K562 (cell line): ENCODE measurements around the gene SELENOW. TPM values are rescaled to one million over a fixed set of nuclear protein-coding genes. Genes with fewer than 3 reads are reported as not detected.
A peak's percentile ranks its signal among the peaks of the same experiment; 100 is the strongest.
"Not testable (repeated sequence)": the region's sequence is repeated elsewhere in the genome, so short reads cannot be mapped to it uniquely, and the experiment has no call there.

Source experiments
- ATAC-seq: fragments of 200-7000 bp; cut with Tn5 transposase; 3 replicates; pipeline ENCODE4 v1.9.1; 2020; ENCODE audit warnings: moderate library complexity
- BruUV-seq: library from RNA; stranded (reverse); fragments of 400-500 nt; replicated peaks from 2 replicates; lab custom pipeline; 2021; lab: Mats Ljungman, UMichigan
- CTCF ChIA-PET: fragments of 300-600 bp; formaldehyde crosslinking; extraction: SDS; loops from one replicate; lab custom pipeline; 2021; ENCODE audit warnings: low intra/inter-chr PET ratio; lab: Yijun Ruan, JAX
- POLR2A ChIA-PET: fragments of 300-600, 350-650 bp; sonication (Branson Sonifier 250); formaldehyde crosslinking; extraction: SDS; loops from one replicate; lab custom pipeline; 2021; ENCODE audit warnings: antibody characterized with exemption, inconsistent platforms; lab: Yijun Ruan, JAX
- DNase-seq, 4 experiments: peaks; one replicate each; pipeline versions ENCODE4 v3.0.0 to v3.0.0-alpha.2; 2011 to 2018; ENCODE audit warnings: low spot score in 3 of 4, mixed read lengths in 3 of 4; ENCODE audit errors: extremely low read depth in 1 of 4
- FAIRE-seq: peaks from 2 replicates; lab custom pipeline; 2011; peaks lifted over from hg19 to GRCh38; lab: Jason Lieb, UNC
- H2AFZ ChIP-seq: 2 replicates; pipeline ENCODE4 v1.6.0; 2011; ENCODE audit warnings: low read depth, low read length, control low read depth, inconsistent platforms
- H3K27ac ChIP-seq: fragments of 200-600 bp; 3 replicates; pipeline ENCODE4 v1.8.0; 2011; ENCODE audit warnings: low read depth, mild to moderate bottlenecking, control low read depth, inconsistent platforms, low read length, moderate library complexity, mixed read lengths; ENCODE audit errors: extremely low read depth
- H3K27me3 ChIP-seq, 2 experiments: fragments of 300-600 bp in 1 of 2; 2 replicates in 1 of 2; 3 replicates in 1 of 2; pipeline versions ENCODE4 v1.6.0 to v1.8.0; 2011; ENCODE audit warnings: inconsistent platforms in 2 of 2, low read length in 2 of 2, mild to moderate bottlenecking in 1 of 2, mixed read lengths in 1 of 2, moderate library complexity in 1 of 2; ENCODE audit not compliant: control insufficient read depth in 2 of 2, insufficient read depth in 2 of 2
- H3K36me3 ChIP-seq: fragments of 300-600 bp; 3 replicates; pipeline ENCODE4 v1.8.0; 2011; ENCODE audit warnings: mild to moderate bottlenecking, low read length, inconsistent platforms; ENCODE audit not compliant: control insufficient read depth, insufficient read depth
- H3K4me1 ChIP-seq, 2 experiments: fragments of 200-600 bp in 1 of 2; replicated peaks in 1 of 2; 2 replicates in 1 of 2; 3 replicates in 1 of 2; pipeline versions ENCODE4 v1.5.1 to v1.8.0; 2011; ENCODE audit warnings: inconsistent platforms in 2 of 2, low read length in 2 of 2, mild to moderate bottlenecking in 1 of 2, mixed read lengths in 1 of 2, moderate library complexity in 1 of 2; ENCODE audit not compliant: control insufficient read depth in 2 of 2, insufficient read depth in 2 of 2
- H3K4me2 ChIP-seq: 2 replicates; pipeline ENCODE4 v1.6.1; 2011; ENCODE audit warnings: low read length, control low read depth, inconsistent platforms, mixed read lengths; ENCODE audit not compliant: insufficient read depth
- H3K4me3 ChIP-seq: fragments of 200-600 bp; sonication (generic), shearing (Covaris generic); 2 replicates; pipeline ENCODE4 v1.5.1; 2016; ENCODE audit warnings: control low read depth, inconsistent platforms
- H3K79me2 ChIP-seq: fragments of 200-600 bp; 3 replicates; pipeline ENCODE4 v1.8.0; 2011; ENCODE audit warnings: low read length, inconsistent platforms; ENCODE audit not compliant: control insufficient read depth, insufficient read depth
- H3K9ac ChIP-seq, 2 experiments: 2 replicates each; pipeline versions ENCODE4 v1.6.0 to v1.6.1; 2011; ENCODE audit warnings: low read depth in 2 of 2, low read length in 2 of 2, control low read depth in 1 of 2, inconsistent platforms in 1 of 2, mild to moderate bottlenecking in 1 of 2, mixed read lengths in 1 of 2; ENCODE audit not compliant: insufficient read depth in 1 of 2
- H3K9me1 ChIP-seq: one replicate; pipeline ENCODE4 v1.6.0; 2011; ENCODE audit warnings: inconsistent platforms, mild to moderate bottlenecking, low read length, moderate library complexity; ENCODE audit not compliant: control insufficient read depth, insufficient read depth
- H3K9me3 ChIP-seq: replicated peaks from 2 replicates; pipeline ENCODE4 v1.5.1; 2011; ENCODE audit warnings: low read depth, low read length, inconsistent platforms; ENCODE audit not compliant: control insufficient read depth, insufficient read depth
- H4K20me1 ChIP-seq: replicated peaks from 2 replicates; pipeline ENCODE4 v1.6.1; 2011; ENCODE audit warnings: low read length, inconsistent platforms, mixed read lengths; ENCODE audit not compliant: control insufficient read depth, insufficient read depth
- BCOR ChIP-seq: fragments of 450-650 bp; IDR thresholded peaks from 2 replicates; pipeline ENCODE4 v1.6.1; 2016
- RBM25 ChIP-seq: fragments of 200-400 bp; formaldehyde crosslinking; IDR thresholded peaks from 2 replicates; pipeline ENCODE4 v1.6.1; 2018; ENCODE audit warnings: low read length, low read depth, moderate library complexity; ENCODE audit not compliant: severe bottlenecking
- ZNF121 ChIP-seq: sonication (generic); formaldehyde crosslinking; conservative IDR thresholded peaks from 2 replicates; pipeline ENCODE4 v1.8.0; 2022; ENCODE audit warnings: missing genetic modification reagents
- WGBS: fragments of 100-300 bp; shearing (Covaris generic); methylation state at CpG from one replicate; pipeline ENCODE4 v1.1.6; 2016; ENCODE audit warnings: low coverage, mixed read lengths; ENCODE audit not compliant: insufficient coverage; ENCODE audit errors: missing lambda C conversion rate; 5-methylcytosine and 5-hydroxymethylcytosine counted together
- in situ Hi-C: fragments of 300-500 bp; cut with MboI; formaldehyde crosslinking; loops from 4 replicates; pipeline ENCODE4 v1.15.0; 2018; ENCODE audit warnings: inconsistent platforms, mixed read lengths
- intact Hi-C: fragments of 100-400 bp; cut with micrococcal nuclease; formaldehyde crosslinking; loops from 2 replicates; pipeline ENCODE4 v1.14.2; 2022
- polyA plus RNA-seq, 8 experiments: library from polyadenylated mRNA; depleted of rRNA in 4 of 8; stranded (reverse) in 5 of 8; unstranded in 3 of 8; fragments of >200 nt; fragmentation: Nextera tagmentation in 2 of 8; fragmentation: Illumina TruSeq in 1 of 8; extraction: Ambion mirVana in 2 of 8; extraction: Trizol in 1 of 8; gene quantifications; 2 replicates each; pipeline versions ENCODE4 v1.2.1 to v1.2.3, GENCODE V29; 2011 to 2014; ENCODE audit warnings: inconsistent platforms in 1 of 8, missing spikeins in 1 of 8
- total RNA-seq, 7 experiments: library from RNA; depleted of rRNA in 6 of 7; stranded (reverse); fragments of >200 nt in 6 of 7; fragmentation: Illumina TruSeq in 2 of 7; extraction: Trizol in 2 of 7; gene quantifications; 2 replicates each; pipeline versions ENCODE4 v1.2.1 to v1.2.3, GENCODE V29; 2011 to 2021; ENCODE audit warnings: low replicate concordance in 1 of 7
- TF ChIP-seq, protein P1 (sequence below): sonication (generic); formaldehyde crosslinking; IDR thresholded peaks from 2 replicates; pipeline ENCODE4 v1.8.0; 2022; ENCODE audit warnings: missing genetic modification reagents, mild to moderate bottlenecking, borderline replicate concordance

The SELENOW gene
- total and polyA plus RNA-seq, 9 of the 15 experiments (the other 6 are each of a cell fraction or from before 2014, with no cell fraction given): 91.9 to 279 (median 156) TPM

DNA sequence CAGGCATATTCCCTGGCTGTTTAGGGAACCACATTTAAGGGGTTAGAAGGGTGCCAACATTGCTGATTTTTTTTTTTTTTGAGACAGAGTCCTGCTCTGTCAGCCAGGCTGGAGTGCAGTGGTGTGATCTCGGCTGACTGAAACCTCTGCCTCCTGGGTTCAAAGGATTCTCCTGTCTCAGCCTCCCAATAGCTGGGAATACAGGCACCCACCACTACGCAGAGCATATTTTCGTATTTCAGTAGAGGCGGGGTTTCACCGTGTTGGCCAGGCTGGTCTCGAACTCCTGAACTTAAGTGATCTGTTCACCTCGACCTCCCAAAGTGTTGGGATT is 35.5 kb downstream of the SELENOW start (continued):
- TF ChIP-seq, protein P1, sequence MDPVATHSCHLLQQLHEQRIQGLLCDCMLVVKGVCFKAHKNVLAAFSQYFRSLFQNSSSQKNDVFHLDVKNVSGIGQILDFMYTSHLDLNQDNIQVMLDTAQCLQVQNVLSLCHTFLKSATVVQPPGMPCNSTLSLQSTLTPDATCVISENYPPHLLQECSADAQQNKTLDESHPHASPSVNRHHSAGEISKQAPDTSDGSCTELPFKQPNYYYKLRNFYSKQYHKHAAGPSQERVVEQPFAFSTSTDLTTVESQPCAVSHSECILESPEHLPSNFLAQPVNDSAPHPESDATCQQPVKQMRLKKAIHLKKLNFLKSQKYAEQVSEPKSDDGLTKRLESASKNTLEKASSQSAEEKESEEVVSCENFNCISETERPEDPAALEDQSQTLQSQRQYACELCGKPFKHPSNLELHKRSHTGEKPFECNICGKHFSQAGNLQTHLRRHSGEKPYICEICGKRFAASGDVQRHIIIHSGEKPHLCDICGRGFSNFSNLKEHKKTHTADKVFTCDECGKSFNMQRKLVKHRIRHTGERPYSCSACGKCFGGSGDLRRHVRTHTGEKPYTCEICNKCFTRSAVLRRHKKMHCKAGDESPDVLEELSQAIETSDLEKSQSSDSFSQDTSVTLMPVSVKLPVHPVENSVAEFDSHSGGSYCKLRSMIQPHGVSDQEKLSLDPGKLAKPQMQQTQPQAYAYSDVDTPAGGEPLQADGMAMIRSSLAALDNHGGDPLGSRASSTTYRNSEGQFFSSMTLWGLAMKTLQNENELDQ (CRISPR knock-in tag): no peak

DNA sequence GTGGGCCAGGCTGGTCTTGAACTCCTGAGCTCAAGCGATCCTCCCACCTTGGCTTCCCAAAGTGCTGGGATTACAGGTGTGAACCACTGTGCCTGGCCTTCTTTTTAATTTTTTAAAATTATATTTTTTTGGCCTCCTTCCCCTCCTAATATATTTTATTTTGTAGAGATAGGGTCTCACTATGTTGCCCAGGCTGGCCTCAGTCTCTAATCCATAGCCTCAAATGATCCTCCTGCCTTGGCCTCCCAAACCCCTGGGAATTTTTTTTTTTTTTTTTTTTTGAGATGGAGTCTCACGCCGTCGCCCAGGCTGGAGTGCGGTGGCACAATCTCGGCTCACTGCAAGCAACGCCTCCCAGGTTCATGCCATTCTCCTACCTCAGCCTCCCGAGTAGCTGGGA is 37.8 kb downstream of the SELENOW start:
- POLR2A ChIA-PET: interaction anchor here (0.6 kb wide), 1 partner anchor 69 kb away, joined by 4 read pairs; no protein-coding TSS in a partner anchor
- H3K4me1 ChIP-seq, H3K36me3 ChIP-seq, FAIRE-seq, DNase-seq, H3K9me1 ChIP-seq, H3K79me2 ChIP-seq, intact Hi-C loops, H3K9ac ChIP-seq, H3K4me3 ChIP-seq, H3K4me2 ChIP-seq, BruUV-seq, H3K9me3 ChIP-seq, CTCF ChIA-PET, H2AFZ ChIP-seq, ATAC-seq, H4K20me1 ChIP-seq, H3K27ac ChIP-seq, in situ Hi-C loops: not testable (repeated sequence)
- WGBS: 19% methylated on average over 5 of the region's 8 CpGs
- TF ChIP-seq RBM25: peak; percentile 31
- peak; percentile 58; the same call in 1 of the 2 replicates for TF ChIP-seq BCOR
- peak; percentile 92 for TF ChIP-seq ZNF121 (CRISPR knock-in tag)
- peaks cover 2 to 37% of the 10 kb centered on the region in 2 experiments; a peak in 3 of 5 replicates for H3K27me3 ChIP-seq

DNA sequence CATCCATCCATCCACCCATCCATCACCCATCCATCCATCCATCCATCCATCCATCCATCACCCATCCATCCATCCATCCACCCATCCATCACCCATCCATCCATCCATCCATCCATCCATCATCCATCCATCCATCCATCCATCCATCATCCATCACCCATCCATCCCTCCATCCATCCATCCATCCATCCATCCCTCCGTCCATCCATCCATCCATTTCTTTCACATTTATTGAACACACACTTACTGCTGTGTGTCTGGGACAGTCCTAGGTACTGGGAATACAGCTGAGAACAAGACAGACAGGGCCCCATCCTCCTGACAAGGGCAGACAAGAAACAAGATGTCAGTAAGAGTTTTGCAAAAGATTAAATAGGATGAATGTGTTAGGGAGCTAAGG is 39.7 kb downstream of the SELENOW start:
- CTCF ChIA-PET, FAIRE-seq, in situ Hi-C loops, H4K20me1 ChIP-seq, BruUV-seq, H3K9me1 ChIP-seq, ATAC-seq, H3K9me3 ChIP-seq, H3K4me3 ChIP-seq, H3K79me2 ChIP-seq, H3K4me1 ChIP-seq, H2AFZ ChIP-seq, intact Hi-C loops, H3K4me2 ChIP-seq, DNase-seq, H3K27ac ChIP-seq, H3K36me3 ChIP-seq, H3K9ac ChIP-seq: not testable (repeated sequence)
- peaks cover 11 to 57% of the 10 kb centered on the region in 2 experiments; a peak in 4 of 5 replicates for H3K27me3 ChIP-seq
- 0% methylated on average over 1 of the region's 1 CpG for WGBS
- POLR2A ChIA-PET: interaction anchor here (0.6 to 1.2 kb wide), 2 partner anchors 8 to 80 kb away, joined by 3 read pairs; no protein-coding TSS in a partner anchor
